ENCODE results near the gene SRC.

SRC gene

DNA sequence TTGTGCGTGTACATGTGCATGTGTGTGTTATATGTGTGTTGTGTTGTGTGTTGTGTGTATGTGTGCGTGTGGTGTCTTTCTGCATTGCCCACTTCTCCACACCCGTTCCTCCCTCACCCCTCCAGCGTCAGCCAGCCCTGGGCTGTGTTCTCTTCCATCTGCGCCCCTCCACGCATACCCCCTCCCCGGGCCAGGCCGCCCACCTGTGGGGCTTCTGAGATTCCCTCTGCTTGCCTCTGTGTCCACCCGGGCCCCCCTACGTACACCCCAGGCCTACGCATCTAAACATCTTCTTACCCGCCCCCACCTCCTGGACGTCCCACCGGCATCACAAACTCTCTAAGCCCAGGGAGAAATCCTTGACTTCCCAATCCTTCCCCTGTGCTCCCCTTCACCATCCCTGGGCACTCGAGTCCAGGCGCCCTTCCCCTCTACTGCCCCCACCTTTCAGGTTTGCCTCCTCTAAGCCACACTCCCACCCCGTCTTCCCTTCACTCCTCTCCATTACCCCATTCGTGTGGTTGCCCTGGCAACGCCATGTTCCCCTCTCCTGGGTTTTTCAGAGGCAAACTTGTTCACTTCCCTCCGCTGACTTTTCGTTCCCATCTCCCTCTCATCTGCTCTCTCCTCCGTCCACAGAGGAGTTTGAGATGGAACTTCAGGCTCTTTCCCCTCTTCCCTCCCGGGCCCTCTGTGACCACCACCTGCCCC is 93.4 kb downstream of the SRC start (continued):
- no peak for TF ChIP-seq TOX (CRISPR knock-in tag; IDR thresholded peaks at IDR 0.05; ENCODE audit: borderline replicate concordance)

DNA sequence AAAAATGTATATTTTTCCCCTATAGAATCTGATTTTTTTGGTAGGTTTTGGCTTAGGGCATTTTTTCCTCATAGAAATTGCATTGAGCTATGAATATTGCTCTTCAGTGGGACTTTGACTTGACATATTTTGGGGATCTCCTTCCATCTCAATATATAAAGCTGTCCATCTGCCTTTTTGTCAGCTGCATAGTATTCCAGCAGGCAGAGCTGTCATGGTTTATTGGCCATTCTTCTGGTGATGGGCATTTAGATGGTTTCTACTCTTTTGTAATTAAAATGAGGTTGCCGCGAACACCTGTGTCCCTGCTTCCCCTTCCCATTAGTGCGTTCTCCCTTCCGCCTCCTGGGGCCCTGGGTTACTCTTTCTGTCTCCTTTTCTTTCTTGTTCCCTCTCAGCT is 95.1 kb downstream of the SRC start:
- TF ChIP-seq ZFP30 (CRISPR knock-in tag; IDR thresholded peaks at IDR 0.05) (no peak), ZNF565 (CRISPR knock-in tag; conservative IDR thresholded peaks at IDR 0.05; ENCODE audit: low read depth) (no peak), ZNF70 (CRISPR knock-in tag; IDR thresholded peaks at IDR 0.05) (no peak), PPARA (CRISPR knock-in tag; IDR thresholded peaks at IDR 0.05; ENCODE audit: borderline replicate concordance) (no peak), ZC3H10 (CRISPR knock-in tag; IDR thresholded peaks at IDR 0.05) (no peak), CSDC2 (CRISPR knock-in tag; IDR thresholded peaks at IDR 0.05) (no peak), ZNF8 (CRISPR knock-in tag; IDR thresholded peaks at IDR 0.05) (no peak), GLIS3 (CRISPR knock-in tag; IDR thresholded peaks at IDR 0.05) (no peak)
- TF ChIP-seq, protein P1, sequence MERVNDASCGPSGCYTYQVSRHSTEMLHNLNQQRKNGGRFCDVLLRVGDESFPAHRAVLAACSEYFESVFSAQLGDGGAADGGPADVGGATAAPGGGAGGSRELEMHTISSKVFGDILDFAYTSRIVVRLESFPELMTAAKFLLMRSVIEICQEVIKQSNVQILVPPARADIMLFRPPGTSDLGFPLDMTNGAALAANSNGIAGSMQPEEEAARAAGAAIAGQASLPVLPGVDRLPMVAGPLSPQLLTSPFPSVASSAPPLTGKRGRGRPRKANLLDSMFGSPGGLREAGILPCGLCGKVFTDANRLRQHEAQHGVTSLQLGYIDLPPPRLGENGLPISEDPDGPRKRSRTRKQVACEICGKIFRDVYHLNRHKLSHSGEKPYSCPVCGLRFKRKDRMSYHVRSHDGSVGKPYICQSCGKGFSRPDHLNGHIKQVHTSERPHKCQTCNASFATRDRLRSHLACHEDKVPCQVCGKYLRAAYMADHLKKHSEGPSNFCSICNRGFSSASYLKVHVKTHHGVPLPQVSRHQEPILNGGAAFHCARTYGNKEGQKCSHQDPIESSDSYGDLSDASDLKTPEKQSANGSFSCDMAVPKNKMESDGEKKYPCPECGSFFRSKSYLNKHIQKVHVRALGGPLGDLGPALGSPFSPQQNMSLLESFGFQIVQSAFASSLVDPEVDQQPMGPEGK (CRISPR knock-in tag; IDR thresholded peaks at IDR 0.05; ENCODE audit: borderline replicate concordance): no peak
- TF ChIP-seq, protein P2, sequence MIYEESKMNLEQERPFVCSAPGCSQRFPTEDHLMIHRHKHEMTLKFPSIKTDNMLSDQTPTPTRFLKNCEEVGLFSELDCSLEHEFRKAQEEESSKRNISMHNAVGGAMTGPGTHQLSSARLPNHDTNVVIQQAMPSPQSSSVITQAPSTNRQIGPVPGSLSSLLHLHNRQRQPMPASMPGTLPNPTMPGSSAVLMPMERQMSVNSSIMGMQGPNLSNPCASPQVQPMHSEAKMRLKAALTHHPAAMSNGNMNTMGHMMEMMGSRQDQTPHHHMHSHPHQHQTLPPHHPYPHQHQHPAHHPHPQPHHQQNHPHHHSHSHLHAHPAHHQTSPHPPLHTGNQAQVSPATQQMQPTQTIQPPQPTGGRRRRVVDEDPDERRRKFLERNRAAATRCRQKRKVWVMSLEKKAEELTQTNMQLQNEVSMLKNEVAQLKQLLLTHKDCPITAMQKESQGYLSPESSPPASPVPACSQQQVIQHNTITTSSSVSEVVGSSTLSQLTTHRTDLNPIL (CRISPR knock-in tag; IDR thresholded peaks at IDR 0.05; ENCODE audit: low read depth): no peak
- no peak for ATAC-seq

DNA sequence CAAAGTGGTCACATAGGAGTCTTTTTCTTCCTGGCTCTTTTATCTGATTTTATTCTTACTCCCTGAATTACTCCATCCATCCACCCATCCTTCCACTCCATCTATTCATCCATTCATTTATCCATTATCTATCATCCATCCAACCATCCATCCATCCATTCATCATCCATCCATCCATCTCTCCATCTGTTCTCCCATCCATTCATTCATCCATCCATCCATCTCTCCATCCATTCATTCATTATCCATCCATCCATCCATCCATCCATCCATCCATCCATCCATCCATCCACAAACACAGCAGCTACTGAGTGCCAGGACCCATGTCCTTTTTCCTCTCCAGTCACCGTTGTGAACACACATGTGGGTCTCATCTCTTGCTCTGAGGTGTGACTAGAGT is 96.6 kb downstream of the SRC start:
- no peak for TF ChIP-seq RARB (CRISPR knock-in tag; IDR thresholded peaks at IDR 0.05)
- TF ChIP-seq ZFP30 (CRISPR knock-in tag; IDR thresholded peaks at IDR 0.05): no peak
- TF ChIP-seq, protein P3, sequence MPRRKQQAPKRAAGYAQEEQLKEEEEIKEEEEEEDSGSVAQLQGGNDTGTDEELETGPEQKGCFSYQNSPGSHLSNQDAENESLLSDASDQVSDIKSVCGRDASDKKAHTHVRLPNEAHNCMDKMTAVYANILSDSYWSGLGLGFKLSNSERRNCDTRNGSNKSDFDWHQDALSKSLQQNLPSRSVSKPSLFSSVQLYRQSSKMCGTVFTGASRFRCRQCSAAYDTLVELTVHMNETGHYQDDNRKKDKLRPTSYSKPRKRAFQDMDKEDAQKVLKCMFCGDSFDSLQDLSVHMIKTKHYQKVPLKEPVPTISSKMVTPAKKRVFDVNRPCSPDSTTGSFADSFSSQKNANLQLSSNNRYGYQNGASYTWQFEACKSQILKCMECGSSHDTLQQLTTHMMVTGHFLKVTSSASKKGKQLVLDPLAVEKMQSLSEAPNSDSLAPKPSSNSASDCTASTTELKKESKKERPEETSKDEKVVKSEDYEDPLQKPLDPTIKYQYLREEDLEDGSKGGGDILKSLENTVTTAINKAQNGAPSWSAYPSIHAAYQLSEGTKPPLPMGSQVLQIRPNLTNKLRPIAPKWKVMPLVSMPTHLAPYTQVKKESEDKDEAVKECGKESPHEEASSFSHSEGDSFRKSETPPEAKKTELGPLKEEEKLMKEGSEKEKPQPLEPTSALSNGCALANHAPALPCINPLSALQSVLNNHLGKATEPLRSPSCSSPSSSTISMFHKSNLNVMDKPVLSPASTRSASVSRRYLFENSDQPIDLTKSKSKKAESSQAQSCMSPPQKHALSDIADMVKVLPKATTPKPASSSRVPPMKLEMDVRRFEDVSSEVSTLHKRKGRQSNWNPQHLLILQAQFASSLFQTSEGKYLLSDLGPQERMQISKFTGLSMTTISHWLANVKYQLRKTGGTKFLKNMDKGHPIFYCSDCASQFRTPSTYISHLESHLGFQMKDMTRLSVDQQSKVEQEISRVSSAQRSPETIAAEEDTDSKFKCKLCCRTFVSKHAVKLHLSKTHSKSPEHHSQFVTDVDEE (CRISPR knock-in tag; IDR thresholded peaks at IDR 0.05): no peak
- TF ChIP-seq, protein P4, sequence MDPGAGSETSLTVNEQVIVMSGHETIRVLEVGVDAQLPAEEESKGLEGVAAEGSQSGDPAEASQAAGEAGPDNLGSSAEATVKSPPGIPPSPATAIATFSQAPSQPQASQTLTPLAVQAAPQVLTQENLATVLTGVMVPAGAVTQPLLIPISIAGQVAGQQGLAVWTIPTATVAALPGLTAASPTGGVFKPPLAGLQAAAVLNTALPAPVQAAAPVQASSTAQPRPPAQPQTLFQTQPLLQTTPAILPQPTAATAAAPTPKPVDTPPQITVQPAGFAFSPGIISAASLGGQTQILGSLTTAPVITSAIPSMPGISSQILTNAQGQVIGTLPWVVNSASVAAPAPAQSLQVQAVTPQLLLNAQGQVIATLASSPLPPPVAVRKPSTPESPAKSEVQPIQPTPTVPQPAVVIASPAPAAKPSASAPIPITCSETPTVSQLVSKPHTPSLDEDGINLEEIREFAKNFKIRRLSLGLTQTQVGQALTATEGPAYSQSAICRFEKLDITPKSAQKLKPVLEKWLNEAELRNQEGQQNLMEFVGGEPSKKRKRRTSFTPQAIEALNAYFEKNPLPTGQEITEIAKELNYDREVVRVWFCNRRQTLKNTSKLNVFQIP (CRISPR knock-in tag; IDR thresholded peaks at IDR 0.05; ENCODE audit: borderline replicate concordance, low read depth): no peak
- no peak for TF ChIP-seq BACH2 (CRISPR knock-in tag; IDR thresholded peaks at IDR 0.05; ENCODE audit: borderline replicate concordance)
- no peak for TF ChIP-seq ARNTL (CRISPR knock-in tag; IDR thresholded peaks at IDR 0.05; ENCODE audit: borderline replicate concordance, low read depth)
- TF ChIP-seq, protein P2 (CRISPR knock-in tag; IDR thresholded peaks at IDR 0.05; ENCODE audit: low read depth): no peak

DNA sequence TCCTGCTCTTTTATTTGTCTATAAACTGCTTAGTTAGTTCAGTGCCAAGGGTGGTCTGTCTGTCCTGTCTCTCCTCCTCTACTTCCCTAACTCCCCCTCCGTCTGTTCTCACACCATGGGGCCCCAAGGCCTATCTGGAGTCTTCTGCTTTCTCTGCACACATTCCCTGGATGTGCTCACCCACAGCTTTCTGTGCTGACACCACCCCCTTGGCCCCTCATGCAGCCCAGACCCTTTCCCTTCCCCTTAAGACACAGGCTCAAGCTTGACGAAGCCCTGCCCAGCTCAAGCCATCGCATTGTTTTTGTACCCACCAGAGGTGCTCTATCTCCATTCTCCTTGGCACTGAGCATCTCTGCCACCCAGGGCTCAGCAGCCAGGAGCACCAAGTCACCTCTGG is 97.0 kb downstream of the SRC start:
- ATAC-seq: no peak
- no peak for TF ChIP-seq OSR1 (CRISPR knock-in tag; IDR thresholded peaks at IDR 0.05)
- TF ChIP-seq ZFP3 (CRISPR knock-in tag; IDR thresholded peaks at IDR 0.05): no peak
- TF ChIP-seq, protein P2 (CRISPR knock-in tag; IDR thresholded peaks at IDR 0.05; ENCODE audit: low read depth): no peak
- no peak for TF ChIP-seq ZC3H10 (CRISPR knock-in tag; IDR thresholded peaks at IDR 0.05)
- TF ChIP-seq RARB (CRISPR knock-in tag; IDR thresholded peaks at IDR 0.05): no peak
- TF ChIP-seq, protein P5, sequence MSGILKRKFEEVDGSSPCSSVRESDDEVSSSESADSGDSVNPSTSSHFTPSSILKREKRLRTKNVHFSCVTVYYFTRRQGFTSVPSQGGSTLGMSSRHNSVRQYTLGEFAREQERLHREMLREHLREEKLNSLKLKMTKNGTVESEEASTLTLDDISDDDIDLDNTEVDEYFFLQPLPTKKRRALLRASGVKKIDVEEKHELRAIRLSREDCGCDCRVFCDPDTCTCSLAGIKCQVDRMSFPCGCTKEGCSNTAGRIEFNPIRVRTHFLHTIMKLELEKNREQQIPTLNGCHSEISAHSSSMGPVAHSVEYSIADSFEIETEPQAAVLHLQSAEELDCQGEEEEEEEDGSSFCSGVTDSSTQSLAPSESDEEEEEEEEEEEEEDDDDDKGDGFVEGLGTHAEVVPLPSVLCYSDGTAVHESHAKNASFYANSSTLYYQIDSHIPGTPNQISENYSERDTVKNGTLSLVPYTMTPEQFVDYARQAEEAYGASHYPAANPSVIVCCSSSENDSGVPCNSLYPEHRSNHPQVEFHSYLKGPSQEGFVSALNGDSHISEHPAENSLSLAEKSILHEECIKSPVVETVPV (CRISPR knock-in tag; IDR thresholded peaks at IDR 0.05): no peak
- TF ChIP-seq, protein P4 (CRISPR knock-in tag; IDR thresholded peaks at IDR 0.05; ENCODE audit: borderline replicate concordance, low read depth): no peak
- TF ChIP-seq BACH2 (CRISPR knock-in tag; IDR thresholded peaks at IDR 0.05; ENCODE audit: borderline replicate concordance): no peak
- no peak for TF ChIP-seq ISL1 (CRISPR knock-in tag; IDR thresholded peaks at IDR 0.05)
- TF ChIP-seq TCF4 (CRISPR knock-in tag; IDR thresholded peaks at IDR 0.05; ENCODE audit: borderline replicate concordance): no peak
- TF ChIP-seq CSDC2 (CRISPR knock-in tag; IDR thresholded peaks at IDR 0.05): no peak
- TF ChIP-seq SNAI2 (CRISPR knock-in tag; IDR thresholded peaks at IDR 0.05): no peak
- TF ChIP-seq TOX (CRISPR knock-in tag; IDR thresholded peaks at IDR 0.05; ENCODE audit: borderline replicate concordance): no peak
- no peak for TF ChIP-seq ZNF565 (CRISPR knock-in tag; conservative IDR thresholded peaks at IDR 0.05; ENCODE audit: low read depth)

More for the DNA sequence above, 96.6 kb downstream of the SRC start:
- no peak for ATAC-seq
